IPS-18a (cell line): ENCODE data around the gene PCDHGA3.
"Not testable (repeated sequence)": the region's sequence is repeated elsewhere in the genome, so short reads cannot be mapped to it uniquely, and the experiment has no call there.

Experiments used
- H3K27ac ChIP-seq: one replicate; pipeline ENCODE4 v1.5.1; 2013; ENCODE audit warnings: low read length
- H3K27me3 ChIP-seq: one replicate; pipeline ENCODE4 v1.6.1; 2013; ENCODE audit warnings: mild to moderate bottlenecking, low read length; ENCODE audit not compliant: control insufficient read depth, insufficient read depth
- H3K36me3 ChIP-seq: one replicate; pipeline ENCODE4 v1.6.1; 2013; ENCODE audit warnings: low read depth, low read length; ENCODE audit not compliant: control insufficient read depth
- H3K4me1 ChIP-seq: one replicate; pipeline ENCODE4 v1.6.1; 2013; ENCODE audit warnings: low read depth, low read length; ENCODE audit not compliant: control insufficient read depth
- H3K4me3 ChIP-seq: one replicate; pipeline ENCODE4 v1.5.1; 2013; ENCODE audit warnings: low read length
- H3K9ac ChIP-seq: one replicate; pipeline ENCODE4 v1.6.1; 2013; ENCODE audit warnings: mild to moderate bottlenecking, low read length, moderate library complexity
- H3K9me3 ChIP-seq: one replicate; pipeline ENCODE4 v1.6.1; 2013; ENCODE audit warnings: low read depth, low read length; ENCODE audit not compliant: control insufficient read depth

Gene PCDHGA3

DNA sequence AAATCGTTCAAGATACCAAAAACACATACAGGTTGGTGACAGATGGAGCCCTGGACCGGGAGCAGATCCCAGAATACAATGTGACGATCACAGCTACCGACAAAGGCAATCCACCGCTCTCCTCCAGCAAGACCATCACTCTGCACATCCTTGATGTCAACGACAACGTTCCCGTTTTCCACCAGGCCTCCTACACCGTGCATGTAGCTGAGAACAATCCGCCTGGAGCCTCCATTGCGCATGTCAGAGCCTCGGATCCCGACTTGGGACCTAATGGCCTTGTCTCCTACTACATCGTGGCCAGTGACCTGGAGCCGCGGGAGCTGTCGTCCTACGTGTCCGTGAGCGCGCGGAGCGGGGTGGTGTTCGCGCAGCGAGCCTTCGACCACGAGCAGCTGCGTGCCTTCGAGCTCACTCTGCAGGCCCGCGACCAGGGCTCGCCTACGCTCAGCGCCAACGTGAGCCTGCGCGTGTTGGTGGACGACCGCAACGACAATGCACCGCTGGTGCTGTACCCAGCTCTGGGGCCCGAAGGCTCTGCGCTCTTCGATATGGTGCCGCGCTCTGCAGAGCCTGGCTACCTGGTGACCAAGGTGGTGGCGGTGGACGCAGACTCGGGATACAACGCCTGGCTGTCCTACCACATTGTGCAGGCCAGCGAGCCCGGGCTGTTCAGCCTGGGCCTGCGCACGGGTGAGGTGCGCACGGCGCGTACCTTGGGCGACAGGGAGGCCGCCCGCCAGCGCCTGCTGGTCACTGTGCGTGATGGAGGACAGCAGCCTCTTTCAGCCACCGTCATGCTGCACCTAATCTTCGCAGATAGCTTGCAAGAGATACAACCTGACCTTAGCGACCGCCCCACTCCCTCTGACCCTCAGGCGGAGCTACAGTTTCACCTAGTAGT, 28.2 kb downstream of the PCDHGA3 start:
- Histone ChIP-seq H3K36me3 (no peaks in the 10 kb centered on the region), H3K4me1 (no peaks in the 10 kb centered on the region), H3K9me3 (peaks cover 17% of the 10 kb centered on the region), H3K9ac (no peak overlapping the region), H3K27me3 (no peaks in the 10 kb centered on the region), H3K4me3 (no peak overlapping the region), H3K27ac (no peak overlapping the region)

DNA sequence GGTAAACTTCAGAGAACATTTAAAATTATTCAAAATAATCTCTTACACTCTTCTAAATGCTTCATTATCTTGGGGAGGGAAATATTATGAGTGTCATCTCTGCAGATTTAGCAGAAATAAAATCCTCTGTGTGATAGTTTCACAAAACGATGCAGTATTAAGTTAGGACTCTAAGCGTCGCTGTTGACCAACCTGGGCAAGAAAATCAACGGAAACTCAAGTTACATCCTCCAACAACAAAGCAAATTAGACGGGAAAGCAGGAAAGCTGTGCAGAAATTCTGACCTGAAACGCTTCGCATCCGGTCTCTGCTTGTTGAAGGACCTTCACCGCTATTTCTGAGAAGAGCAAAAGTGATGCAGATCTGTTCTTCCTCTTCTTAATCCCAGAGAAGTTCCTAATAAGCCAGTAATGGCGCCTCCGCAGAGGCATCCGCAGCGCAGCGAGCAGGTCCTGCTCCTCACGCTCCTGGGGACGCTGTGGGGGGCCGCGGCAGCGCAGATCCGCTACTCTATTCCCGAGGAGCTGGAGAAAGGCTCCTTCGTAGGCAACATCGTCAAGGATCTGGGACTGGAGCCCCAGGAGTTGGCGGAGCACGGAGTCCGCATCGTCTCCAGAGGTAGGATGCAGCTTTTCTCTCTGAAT, 30.2 kb downstream of the PCDHGA3 start, which contains the start of gene PCDHGA6:
PCDHGA6 (plus strand) TSS at position 219 of the 645 bp plus-strand sequence; CDS start at position 412, 193 bp downstream.
- Histone ChIP-seq H3K9me3 (peaks cover 13% of the 10 kb centered on the region), H3K36me3 (no peaks in the 10 kb centered on the region), H3K9ac (no peak within 1 kb of the TSS), H3K27ac (no peak within 1 kb of the TSS), H3K27me3 (no peaks in the 10 kb centered on the region), H3K4me3 (no peak within 1 kb of the TSS), H3K4me1 (no peaks in the 10 kb centered on the region)

DNA sequence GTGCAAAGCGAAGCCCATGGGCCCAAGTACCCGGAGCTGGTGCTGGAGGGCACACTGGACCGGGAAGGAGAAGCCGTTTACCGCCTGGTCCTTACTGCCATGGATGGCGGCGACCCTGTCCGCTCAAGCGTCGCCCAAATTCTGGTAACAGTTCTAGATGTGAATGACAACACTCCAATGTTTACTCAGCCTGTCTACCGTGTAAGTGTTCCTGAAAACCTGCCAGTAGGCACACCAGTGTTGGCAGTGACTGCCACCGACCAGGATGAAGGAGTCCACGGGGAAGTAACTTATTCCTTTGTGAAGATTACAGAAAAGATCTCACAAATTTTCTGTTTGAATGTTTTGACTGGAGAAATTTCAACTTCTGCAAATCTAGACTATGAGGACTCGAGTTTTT, 31.0 kb downstream of the PCDHGA3 start:
- Histone ChIP-seq H3K9ac (no peak overlapping the region), H3K4me1 (no peaks in the 10 kb centered on the region), H3K9me3 (peaks cover 13% of the 10 kb centered on the region), H3K27me3 (no peaks in the 10 kb centered on the region), H3K4me3 (no peak overlapping the region), H3K36me3 (no peaks in the 10 kb centered on the region), H3K27ac (no peak overlapping the region)

DNA sequence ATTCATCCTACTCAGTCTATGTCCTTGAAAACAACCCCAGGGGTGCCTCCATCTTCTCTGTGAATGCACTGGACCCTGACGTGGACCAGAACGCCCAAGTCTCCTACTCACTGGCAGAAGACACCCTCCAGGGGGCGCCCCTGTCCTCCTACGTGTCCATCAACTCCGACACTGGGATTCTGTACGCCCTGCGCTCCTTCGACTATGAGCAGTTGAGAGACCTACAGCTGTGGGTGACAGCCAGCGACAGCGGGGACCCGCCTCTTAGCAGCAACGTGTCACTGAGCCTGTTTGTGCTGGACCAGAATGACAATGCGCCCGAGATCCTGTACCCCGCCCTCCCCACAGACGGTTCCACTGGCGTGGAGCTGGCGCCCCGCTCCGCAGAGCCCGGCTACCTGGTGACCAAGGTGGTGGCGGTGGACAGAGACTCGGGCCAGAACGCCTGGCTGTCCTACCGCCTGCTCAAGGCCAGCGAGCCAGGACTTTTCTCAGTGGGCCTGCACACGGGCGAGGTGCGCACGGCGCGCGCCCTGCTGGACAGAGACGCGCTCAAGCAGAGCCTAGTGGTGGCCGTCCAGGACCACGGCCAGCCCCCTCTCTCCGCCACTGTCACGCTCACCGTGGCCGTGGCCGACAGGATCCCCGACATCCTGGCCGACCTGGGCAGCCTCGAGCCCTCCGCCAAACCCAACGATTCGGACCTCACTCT, 32.0 kb downstream of the PCDHGA3 start:
- not testable (repeated sequence) for H3K9ac ChIP-seq, H3K4me1 ChIP-seq, H3K27ac ChIP-seq, H3K27me3 ChIP-seq, H3K36me3 ChIP-seq, H3K4me3 ChIP-seq
- peaks cover 13% of the 10 kb centered on the region for H3K9me3 ChIP-seq

DNA sequence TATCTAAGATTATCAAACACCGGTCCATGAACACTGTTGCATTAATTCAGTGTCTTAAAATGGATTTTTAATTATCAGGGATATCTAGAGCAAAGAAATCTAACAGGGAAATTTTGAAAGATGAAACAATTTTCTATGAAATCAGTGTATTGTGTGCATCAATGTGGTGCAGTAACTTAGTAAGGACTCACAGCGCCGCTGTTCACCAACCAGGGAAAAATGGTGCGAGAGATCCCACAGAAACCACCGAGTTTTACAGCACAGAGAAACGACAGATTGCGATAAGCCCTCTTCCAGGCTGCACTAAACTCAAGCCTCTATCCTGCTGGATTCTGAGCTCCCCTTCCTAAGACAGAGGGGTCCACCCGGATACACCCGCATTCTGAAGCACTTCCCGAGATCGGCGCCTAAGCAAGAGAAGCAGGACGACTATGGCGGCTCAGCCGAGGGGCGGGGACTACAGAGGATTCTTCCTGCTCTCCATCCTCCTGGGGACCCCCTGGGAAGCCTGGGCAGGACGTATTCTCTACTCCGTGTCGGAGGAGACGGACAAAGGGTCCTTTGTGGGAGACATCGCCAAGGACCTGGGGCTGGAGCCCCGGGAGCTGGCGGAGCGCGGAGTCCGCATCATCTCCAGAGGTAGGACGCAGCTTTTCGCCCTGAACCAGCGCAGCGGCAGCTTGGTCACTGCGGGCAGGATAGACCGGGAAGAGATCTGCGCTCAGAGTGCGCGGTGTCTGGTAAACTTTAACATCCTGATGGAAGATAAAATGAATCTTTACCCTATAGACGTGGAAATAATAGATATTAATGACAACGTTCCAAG, 39.1 kb downstream of the PCDHGA3 start, which contains the start of gene PCDHGA7:
PCDHGA7 (plus strand) TSS at position 274 of the 826 bp plus-strand sequence; CDS start at position 432, 158 bp downstream.
- Histone ChIP-seq H3K9ac (no peak within 1 kb of the TSS), H3K4me3 (no peak within 1 kb of the TSS), H3K36me3 (no peaks in the 10 kb centered on the region), H3K27me3 (no peaks in the 10 kb centered on the region), H3K27ac (no peak within 1 kb of the TSS), H3K4me1 (no peaks in the 10 kb centered on the region), H3K9me3 (peaks cover 29% of the 10 kb centered on the region)

DNA sequence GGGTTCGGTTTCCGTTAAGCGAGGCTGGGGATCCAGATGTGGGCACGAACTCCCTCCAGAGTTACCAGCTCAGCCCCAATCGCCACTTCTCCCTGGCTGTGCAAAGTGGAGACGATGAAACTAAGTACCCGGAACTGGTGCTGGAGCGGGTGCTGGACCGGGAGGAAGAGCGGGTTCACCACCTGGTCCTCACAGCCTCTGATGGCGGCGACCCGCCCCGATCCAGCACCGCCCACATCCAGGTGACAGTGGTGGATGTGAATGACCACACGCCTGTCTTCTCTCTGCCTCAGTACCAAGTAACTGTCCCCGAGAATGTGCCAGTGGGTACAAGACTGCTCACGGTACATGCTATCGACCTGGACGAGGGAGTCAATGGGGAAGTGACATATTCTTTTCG, 39.7 kb downstream of the PCDHGA3 start:
- Histone ChIP-seq H3K4me3 (no peak overlapping the region), H3K36me3 (no peaks in the 10 kb centered on the region), H3K9ac (no peak overlapping the region), H3K27me3 (no peaks in the 10 kb centered on the region), H3K4me1 (no peaks in the 10 kb centered on the region), H3K27ac (no peak overlapping the region), H3K9me3 (peaks cover 31% of the 10 kb centered on the region)

DNA sequence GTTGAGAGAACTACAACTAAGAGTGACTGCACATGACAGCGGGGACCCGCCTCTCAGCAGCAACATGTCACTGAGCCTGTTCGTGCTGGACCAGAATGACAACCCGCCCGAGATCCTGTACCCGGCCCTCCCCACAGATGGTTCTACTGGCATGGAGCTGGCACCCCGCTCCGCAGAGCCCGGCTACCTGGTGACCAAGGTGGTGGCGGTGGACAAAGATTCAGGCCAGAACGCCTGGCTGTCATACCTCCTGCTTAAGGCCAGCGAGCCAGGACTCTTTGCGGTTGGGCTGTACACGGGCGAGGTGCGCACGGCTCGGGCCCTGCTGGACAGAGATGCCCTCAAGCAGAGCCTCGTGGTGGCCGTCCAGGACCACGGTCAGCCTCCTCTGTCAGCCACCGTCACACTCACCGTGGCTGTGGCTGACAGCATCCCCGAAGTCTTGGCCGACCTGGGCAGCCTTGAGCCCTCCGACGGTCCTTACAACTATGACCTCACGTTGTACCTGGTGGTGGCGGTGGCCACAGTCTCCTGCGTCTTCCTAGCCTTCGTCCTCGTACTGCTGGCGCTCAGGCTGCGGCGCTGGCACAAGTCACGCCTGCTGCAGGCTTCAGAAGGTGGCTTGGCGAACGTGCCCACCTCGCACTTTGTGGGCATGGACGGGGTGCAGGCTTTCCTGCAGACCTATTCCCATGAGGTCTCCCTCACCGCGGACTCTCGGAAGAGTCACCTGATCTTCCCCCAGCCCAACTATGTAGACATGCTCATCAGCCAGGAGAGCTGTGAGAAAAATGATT, 41.0 kb downstream of the PCDHGA3 start:
- H3K9ac ChIP-seq, result no peak overlapping the region
- no peaks in the 10 kb centered on the region for H3K27me3 ChIP-seq
- no peak overlapping the region for H3K27ac ChIP-seq
- H3K4me3 ChIP-seq, result no peak overlapping the region
- H3K4me1 ChIP-seq, result no peaks in the 10 kb centered on the region
- peaks cover 38% of the 10 kb centered on the region for H3K9me3 ChIP-seq
- no peaks in the 10 kb centered on the region for H3K36me3 ChIP-seq

DNA sequence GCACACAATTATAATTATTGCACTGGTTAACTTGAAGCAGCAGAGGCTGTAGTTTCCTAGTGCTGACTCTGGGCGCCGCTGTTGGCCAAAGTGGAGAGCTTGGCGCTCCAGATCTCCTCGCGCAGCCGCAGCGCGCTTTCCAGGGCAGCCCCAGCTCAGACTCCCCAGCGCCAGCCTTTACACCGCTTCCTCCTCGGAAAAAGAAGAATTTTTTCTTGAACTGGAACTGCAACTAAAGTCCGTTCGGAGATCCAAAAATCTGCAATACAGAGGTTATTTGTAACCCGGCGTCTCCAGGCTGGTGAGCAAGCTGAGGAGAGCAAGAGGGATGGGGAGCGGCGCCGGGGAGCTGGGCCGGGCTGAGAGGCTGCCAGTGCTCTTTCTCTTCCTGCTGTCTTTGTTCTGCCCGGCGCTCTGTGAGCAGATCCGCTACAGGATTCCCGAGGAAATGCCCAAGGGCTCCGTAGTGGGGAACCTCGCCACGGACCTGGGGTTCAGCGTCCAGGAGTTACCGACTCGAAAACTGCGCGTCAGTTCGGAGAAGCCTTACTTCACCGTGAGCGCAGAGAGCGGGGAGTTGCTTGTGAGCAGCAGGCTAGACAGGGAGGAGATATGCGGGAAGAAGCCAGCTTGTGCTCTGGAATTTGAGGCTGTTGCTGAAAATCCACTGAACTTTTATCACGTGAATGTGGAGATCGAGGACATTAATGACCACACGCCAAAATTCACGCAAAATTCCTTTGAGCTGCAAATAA, 44.1 kb downstream of the PCDHGA3 start, which contains the start of gene PCDHGB4:
PCDHGB4 (plus strand) TSS at position 142 of the 755 bp plus-strand sequence; CDS start at position 329, 187 bp downstream.
- H3K4me1 ChIP-seq, H3K27me3 ChIP-seq, H3K36me3 ChIP-seq, H3K27ac ChIP-seq, H3K9ac ChIP-seq, H3K4me3 ChIP-seq: not testable (repeated sequence)
- H3K9me3 ChIP-seq, result peaks cover 49% of the 10 kb centered on the region

DNA sequence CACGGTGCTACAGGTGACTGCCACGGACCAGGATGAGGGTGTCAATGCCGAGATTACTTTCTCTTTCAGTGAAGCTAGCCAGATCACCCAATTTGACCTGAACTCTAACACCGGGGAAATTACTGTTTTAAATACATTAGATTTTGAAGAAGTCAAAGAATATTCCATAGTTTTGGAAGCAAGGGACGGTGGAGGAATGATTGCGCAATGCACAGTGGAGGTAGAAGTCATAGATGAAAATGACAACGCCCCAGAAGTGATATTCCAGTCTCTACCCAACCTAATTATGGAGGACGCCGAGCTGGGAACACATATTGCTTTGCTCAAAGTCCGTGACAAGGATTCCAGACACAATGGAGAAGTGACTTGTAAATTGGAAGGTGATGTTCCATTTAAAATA, 45.0 kb downstream of the PCDHGA3 start:
- Histone ChIP-seq H3K4me1 (no peaks in the 10 kb centered on the region), H3K36me3 (no peaks in the 10 kb centered on the region), H3K27ac (no peak overlapping the region), H3K4me3 (no peak overlapping the region), H3K27me3 (no peaks in the 10 kb centered on the region), H3K9ac (no peak overlapping the region), H3K9me3 (peaks cover 40% of the 10 kb centered on the region)
